Right atrium auricular region (tissue), 2 donors: ENCODE results near the gene GUCA2A. TPM values are rescaled to one million over a fixed set of nuclear protein-coding genes. Genes with fewer than 3 reads are reported as not detected.

Experiments
- DNase-seq: peaks from one replicate; pipeline ENCODE4 v3.0.0-alpha.2; 2019; ENCODE audit warnings: low spot score
- H3K27ac ChIP-seq, 2 donors: fragments of 200-600 bp; sonication (generic); 1 replicate in 1 of 2; 2 replicates in 1 of 2; pipeline ENCODE4 v1.5.1; 2016 to 2019
- H3K27me3 ChIP-seq, 2 donors: fragments of 200-600 bp; sonication (generic); one replicate each; pipeline versions ENCODE4 v1.5.1 to v1.6.0; 2017 to 2019
- H3K36me3 ChIP-seq: fragments of 200-600 bp; sonication (generic); one replicate; pipeline ENCODE4 v1.5.1; 2016
- H3K4me1 ChIP-seq, 2 donors: fragments of 200-600 bp; sonication (generic); one replicate each; pipeline versions ENCODE4 v1.5.1 to v1.6.0; 2017 to 2019
- H3K4me3 ChIP-seq, 2 donors: fragments of 200-600 bp; sonication (generic); 1 replicate in 1 of 2; 2 replicates in 1 of 2; pipeline ENCODE4 v1.5.1; 2017 to 2019; ENCODE audit warnings: mild to moderate bottlenecking in 1 of 2, moderate library complexity in 1 of 2
- H3K9me3 ChIP-seq, 2 donors: fragments of 200-600 bp; sonication (generic); one replicate each; pipeline ENCODE4 v1.5.1; 2019
- total RNA-seq, 2 donors: library from RNA; depleted of rRNA; stranded (reverse); fragments of >200 nt; gene quantifications; one replicate each; pipeline ENCODE4 v1.1.0, GENCODE V29; 2016
- TF ChIP-seq, protein P1 (sequence below), 2 donors: fragments of 200-600 bp; sonication (generic); IDR thresholded peaks; one replicate each; pipeline ENCODE4 v1.5.1; 2019; ENCODE audit warnings: antibody characterized with exemption in 2 of 2

GUCA2A gene
- total RNA-seq, 2 donors from 2014 or later: not detected

DNA sequence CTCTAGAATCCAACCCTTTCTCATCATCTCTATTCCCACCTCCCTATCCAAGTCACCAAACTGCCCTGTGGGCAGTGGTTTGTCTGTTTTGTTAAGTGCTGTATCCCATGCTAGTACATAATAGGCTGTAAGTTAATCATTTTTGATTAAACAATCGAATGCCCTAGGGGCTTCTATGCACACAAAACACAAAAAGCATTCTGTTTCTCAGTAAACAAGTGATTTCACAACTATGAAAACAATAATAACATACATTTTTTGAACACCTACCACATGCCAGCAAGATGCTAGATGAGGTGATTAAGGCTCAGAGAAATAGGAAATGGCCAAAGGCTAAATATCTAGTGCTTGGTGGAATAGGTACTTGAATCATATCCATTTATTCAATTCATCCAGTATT is 16.4 kb downstream of the GUCA2A start:
- Histone ChIP-seq H3K36me3 (no peaks in the 10 kb centered on the region), H3K27ac (no peak overlapping the region), H3K4me1 (peaks cover 0 to 7% of the 10 kb centered on the region in 2 donors), H3K9me3 (no peaks in the 10 kb centered on the region), H3K4me3 (no peak overlapping the region), H3K27me3 (no peaks in the 10 kb centered on the region)
- TF ChIP-seq, protein P1, sequence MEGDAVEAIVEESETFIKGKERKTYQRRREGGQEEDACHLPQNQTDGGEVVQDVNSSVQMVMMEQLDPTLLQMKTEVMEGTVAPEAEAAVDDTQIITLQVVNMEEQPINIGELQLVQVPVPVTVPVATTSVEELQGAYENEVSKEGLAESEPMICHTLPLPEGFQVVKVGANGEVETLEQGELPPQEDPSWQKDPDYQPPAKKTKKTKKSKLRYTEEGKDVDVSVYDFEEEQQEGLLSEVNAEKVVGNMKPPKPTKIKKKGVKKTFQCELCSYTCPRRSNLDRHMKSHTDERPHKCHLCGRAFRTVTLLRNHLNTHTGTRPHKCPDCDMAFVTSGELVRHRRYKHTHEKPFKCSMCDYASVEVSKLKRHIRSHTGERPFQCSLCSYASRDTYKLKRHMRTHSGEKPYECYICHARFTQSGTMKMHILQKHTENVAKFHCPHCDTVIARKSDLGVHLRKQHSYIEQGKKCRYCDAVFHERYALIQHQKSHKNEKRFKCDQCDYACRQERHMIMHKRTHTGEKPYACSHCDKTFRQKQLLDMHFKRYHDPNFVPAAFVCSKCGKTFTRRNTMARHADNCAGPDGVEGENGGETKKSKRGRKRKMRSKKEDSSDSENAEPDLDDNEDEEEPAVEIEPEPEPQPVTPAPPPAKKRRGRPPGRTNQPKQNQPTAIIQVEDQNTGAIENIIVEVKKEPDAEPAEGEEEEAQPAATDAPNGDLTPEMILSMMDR (IDR thresholded peaks at IDR 0.05): no peak
- DNase-seq: no peak

DNA sequence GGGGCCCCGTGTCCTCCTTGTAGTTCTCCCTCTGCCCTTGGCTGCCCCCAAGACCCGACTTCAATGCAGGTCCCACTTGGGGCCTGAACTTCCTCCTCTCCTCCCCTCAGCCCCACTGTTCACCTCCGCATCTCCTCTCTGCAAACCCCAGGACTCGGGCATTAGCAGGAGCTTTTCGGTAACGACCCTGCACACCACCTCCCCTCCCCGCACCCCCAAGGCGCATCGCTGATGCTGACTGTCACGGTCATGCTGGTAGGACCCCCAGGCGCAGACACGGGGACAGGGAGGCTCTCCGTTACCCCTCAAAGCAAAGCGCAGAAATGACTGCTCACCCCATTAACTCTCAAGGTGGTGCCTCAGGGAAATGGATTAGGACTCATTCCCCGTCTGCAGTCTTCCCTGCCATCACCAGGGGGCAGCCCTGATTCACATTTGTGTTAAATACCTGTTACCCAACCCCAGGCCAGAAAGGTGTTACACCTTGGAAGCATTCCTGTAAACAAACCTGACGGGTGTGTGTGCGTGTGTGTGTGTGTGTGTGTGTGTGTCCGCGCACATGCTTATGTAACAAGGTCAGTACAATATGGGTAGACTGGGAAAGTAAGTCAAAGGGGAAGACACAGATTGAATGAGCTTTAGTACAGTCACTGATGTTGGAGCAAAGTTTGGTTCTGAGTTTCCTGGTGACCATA is 17.8 kb downstream of the GUCA2A start:
- Histone ChIP-seq H3K27ac (no peak overlapping the region), H3K27me3 (no peaks in the 10 kb centered on the region), H3K9me3 (no peaks in the 10 kb centered on the region), H3K36me3 (no peaks in the 10 kb centered on the region), H3K4me1 (peaks cover 0 to 7% of the 10 kb centered on the region in 2 donors), H3K4me3 (no peak overlapping the region)
- TF ChIP-seq, protein P1 (IDR thresholded peaks at IDR 0.05): peak; percentile 77 to 86
- peak; percentile 64 for DNase-seq

DNA sequence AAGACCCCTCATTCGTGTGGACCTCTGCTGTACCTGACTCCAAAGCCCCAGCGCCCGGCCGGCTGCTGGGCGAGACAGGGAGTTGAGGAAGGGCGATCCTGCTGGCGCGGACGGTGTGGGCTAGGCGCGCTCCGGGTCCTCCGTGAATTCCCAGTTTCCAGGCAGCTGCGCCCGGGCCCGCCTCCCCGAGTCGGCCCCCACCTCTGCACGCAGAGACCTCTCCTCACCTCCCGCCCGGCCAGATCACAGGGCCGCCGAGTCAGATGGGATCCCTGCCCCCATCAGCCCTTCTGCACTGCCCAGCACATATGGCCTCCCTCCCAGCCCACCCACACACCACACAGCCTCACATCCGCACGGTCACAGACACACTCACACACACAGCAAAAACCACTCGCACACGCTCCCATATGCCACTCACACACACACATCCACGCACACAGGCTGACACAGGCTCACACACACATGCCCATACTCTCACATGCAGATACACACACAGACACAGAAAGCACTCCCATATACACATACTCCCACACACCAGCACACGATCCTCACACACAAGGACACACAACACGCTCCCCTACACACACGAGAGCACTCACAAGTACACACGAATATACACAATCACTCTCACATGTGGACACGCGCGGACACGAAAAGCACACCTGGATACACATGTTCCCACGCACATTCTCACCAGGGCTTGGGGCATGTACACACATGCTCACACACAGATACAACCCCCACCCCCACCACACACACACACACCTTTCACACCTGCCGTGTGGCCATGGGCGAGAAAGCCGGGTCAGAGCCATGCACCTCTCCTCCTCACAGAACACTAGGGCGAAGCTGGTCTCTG is 18.6 kb downstream of the GUCA2A start:
- H3K4me3 ChIP-seq: no peak overlapping the region
- TF ChIP-seq, protein P1 (IDR thresholded peaks at IDR 0.05): no peak
- no peaks in the 10 kb centered on the region for H3K27me3 ChIP-seq
- H3K4me1 ChIP-seq: peaks cover 0 to 7% of the 10 kb centered on the region in 2 donors
- H3K9me3 ChIP-seq: no peaks in the 10 kb centered on the region
- H3K36me3 ChIP-seq: no peaks in the 10 kb centered on the region
- DNase-seq: peak; percentile 52
- no peak overlapping the region for H3K27ac ChIP-seq

DNA sequence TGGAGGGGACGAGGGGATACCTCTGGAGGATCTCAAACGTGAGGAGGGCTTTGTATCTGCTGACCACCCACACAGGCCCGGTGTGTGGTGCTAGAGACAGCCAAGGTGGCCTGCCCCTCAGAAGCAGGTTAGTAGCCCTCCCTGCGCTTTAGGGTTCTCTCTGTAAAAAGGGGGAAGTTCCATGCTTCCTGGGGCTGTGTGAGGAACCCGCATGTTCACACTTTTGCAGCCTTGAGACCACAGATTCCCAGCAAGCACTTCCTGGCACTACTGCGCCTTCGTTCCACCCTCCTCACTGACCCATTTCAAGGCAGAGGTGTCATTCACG is 19.2 kb downstream of the GUCA2A start:
- H3K27ac ChIP-seq: no peak overlapping the region
- no peak overlapping the region for H3K4me3 ChIP-seq
- no peaks in the 10 kb centered on the region for H3K36me3 ChIP-seq
- TF ChIP-seq, protein P1 (IDR thresholded peaks at IDR 0.05): no peak
- H3K9me3 ChIP-seq: no peaks in the 10 kb centered on the region
- H3K27me3 ChIP-seq: no peaks in the 10 kb centered on the region
- peak; percentile 53 for DNase-seq
- peaks cover 0 to 7% of the 10 kb centered on the region in 2 donors for H3K4me1 ChIP-seq

DNA sequence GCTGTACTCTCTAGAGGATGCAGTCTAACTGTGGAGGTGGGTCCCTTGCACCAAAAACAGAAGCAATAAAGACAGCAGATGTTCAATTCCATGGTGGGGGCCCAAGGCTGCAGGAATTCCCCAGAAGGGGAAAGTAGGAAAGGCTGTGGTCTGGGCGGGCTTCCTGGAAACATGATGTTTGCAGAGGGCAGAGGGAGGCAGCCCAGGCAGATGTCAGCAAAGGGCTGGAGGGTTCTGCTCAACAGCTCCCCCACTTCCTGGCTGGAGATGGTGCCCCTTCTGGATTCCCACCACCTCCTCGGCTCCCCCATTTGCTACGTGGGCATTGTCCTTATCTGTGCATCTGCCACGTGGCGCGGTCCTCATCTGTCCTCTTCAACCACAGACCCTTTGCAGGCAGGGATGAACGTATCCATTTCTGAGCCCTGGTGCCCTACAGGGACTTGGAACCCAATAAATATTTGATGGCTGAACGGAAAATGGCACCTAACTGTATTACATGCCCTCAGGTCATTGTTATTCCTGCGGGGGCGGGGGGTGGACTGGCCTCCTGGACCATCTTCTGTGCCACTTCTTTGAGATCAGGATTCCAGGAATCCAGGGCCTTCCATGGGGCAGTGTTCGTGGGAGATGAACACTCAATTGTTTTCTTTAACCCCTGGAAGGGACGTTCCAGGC is 19.7 kb downstream of the GUCA2A start:
- no peaks in the 10 kb centered on the region for H3K9me3 ChIP-seq
- H3K36me3 ChIP-seq: no peaks in the 10 kb centered on the region
- peak; percentile 32 for DNase-seq
- H3K27ac ChIP-seq: no peak overlapping the region
- no peak overlapping the region for H3K4me3 ChIP-seq
- TF ChIP-seq, protein P1 (IDR thresholded peaks at IDR 0.05): no peak
- no peaks in the 10 kb centered on the region for H3K27me3 ChIP-seq
- peaks cover 0 to 7% of the 10 kb centered on the region in 2 donors for H3K4me1 ChIP-seq
